ENCODE measurements around the gene GAMT.

The GAMT gene

DNA sequence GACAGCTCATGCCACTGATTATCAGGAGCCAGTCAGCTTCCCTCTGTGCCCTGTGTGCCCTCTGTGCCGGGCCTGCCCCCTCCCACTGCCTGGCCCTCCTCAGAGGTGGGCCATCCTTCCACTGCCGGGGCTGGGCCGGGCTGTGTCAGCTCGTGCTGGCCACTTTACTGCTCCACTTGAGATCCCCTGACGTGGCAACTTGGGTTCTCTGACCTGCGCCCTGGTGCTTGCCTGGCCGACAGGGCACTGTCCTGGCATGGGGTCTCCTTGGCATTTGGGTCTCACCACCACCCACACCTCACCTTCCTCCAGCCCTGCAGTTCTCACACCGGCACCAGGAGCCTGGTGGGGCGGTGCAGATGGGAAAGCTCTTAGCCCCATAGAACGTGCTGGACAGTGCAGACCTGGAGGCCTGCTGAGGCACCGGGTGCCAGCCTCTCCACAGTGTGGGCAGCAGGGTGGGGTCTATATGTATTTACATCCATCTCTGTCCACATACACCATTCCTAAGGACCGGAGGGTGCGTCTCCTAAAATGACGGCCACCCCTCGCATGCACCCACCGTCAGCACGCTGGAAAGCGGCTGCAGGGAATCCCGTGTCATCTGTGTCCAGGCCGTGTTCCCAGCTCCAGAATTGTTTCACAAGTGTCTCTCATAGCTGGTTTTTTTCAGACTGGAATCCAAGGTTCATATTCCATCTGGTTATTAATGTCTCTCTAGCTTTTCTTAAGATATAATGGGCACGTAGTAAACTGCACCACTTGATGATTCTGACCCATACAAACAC, 17.8 kb upstream of the GAMT start:
- no peak for DNase-seq (ENCODE audit: low read depth in 3 of 3)

DNA sequence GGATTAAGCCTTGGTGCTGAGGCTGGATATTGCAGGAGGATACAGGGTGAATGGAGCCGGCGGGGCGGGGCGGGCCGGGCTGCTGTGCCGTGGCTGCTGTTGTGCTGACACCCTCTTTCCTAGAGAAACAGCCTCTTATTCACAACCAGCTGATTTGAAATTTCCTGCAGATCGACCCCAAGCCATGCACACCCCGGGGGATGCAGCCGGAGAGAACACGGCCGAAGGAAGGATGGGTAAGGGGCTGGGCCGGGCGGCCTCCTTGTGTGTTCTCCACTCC, 17.1 kb upstream of the GAMT start:
- no peak for DNase-seq (ENCODE audit: low read depth in 3 of 3)

DNA sequence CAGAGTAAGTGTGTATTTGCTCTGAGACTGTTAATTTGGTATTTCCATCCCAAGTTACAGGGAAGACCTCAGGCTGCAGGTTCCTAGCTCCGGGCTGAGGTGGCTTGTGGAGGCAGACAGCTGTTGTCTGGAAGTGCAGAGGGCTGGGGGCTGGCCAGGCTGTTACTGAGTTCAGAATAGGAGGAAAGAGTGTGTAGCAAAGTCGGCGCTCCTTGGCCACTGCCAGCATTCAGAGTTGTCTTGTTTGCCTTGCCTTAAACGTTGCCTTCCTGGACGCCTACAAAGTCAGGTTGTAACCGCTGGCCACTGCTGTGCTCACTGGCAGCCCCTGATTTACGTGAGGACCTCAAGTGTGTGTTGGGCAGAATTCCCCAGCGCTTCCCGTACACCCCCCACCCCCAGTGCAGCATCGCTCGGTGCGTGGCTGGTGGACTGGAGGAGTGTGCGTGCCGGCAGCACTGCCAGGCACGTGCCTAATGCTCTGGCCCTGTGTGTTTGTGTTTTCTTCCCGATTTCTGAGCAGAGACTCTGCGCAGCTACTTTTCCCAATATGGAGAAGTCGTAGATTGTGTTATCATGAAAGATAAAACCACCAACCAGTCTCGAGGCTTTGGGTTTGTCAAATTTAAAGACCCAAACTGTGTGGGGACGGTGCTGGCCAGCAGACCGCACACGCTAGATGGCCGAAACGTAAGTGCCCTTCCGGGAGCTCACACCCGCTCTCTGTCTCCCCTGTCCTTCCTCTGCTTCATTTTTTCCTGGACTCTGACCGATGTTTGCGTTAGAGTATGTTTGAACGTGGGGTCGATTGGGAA, 16.5 kb upstream of the GAMT start:
- no peak for DNase-seq (ENCODE audit: low read depth in 3 of 3)

DNA sequence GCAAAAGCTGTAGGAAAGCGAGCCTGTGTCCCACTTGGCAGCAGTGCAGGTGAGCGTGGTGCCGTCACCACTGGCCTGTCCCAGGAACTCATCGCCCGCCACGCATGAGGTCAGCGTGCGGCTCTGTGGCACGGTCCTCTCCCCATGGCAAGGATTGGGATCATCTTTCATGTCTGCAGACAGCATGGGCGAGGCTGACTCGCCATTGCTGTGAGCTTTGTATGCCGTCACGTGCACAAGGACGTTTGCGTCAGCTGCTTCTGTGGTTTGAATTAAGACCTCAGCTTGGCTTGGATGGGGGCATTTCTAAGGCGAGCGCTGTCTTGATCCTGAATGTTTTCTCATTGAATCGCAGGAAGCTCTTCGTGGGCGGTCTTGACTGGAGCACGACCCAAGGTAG, 15.8 kb upstream of the GAMT start:
- DNase-seq (ENCODE audit: low read depth in 3 of 3), result no peak

DNA sequence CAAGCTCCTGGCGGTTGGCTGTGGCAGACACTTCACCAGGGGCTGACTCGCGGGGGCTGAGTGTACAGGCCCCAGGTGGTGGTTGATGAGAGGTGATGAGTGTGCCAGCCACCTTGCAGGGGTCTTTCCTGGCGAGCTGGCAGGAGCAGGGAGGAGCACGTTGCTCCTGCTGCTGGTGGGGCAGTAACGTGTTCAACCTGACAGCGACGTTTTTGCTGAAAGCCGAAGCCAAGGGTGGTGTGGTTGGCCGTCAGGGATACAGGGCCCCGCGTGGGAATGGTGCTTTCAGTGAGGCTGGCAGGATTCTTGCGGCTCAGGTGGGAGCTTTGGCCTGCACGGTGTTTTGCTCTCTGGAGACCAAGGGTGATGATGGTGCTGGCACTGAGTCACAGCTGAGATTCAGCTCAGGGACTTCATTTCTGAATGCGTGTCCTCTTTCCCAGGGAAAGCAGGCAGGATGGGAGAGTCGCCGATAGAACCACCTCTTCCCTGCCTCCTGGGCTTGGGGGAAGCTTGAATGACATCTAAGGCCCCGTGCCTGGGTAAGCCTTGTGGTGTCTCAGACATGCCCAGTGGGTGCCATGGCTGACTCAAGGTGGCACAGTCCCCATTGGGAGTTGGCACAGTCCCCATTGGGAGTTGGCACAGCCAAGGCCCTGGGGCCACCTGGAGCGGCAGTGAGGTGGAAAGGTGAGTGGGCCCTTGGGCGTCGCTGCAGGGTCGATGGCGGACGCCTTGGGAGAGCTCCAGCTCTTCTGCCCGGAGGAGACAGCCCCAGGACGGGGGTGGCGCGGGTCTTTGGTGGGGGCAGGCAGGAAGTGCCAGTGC, 14.9 kb upstream of the GAMT start:
- DNase-seq (ENCODE audit: low read depth in 3 of 3), result no peak

- no peak for DNase-seq (ENCODE audit: low read depth in 3 of 3)
Measured at GRCh38 chr19:1412995-1413800, 11.9 kb upstream of the GAMT start.

- DNase-seq (ENCODE audit: low read depth in 3 of 3), result no peak
Measured at GRCh38 chr19:1412323-1412923, 11.1 kb upstream of the GAMT start.

DNA sequence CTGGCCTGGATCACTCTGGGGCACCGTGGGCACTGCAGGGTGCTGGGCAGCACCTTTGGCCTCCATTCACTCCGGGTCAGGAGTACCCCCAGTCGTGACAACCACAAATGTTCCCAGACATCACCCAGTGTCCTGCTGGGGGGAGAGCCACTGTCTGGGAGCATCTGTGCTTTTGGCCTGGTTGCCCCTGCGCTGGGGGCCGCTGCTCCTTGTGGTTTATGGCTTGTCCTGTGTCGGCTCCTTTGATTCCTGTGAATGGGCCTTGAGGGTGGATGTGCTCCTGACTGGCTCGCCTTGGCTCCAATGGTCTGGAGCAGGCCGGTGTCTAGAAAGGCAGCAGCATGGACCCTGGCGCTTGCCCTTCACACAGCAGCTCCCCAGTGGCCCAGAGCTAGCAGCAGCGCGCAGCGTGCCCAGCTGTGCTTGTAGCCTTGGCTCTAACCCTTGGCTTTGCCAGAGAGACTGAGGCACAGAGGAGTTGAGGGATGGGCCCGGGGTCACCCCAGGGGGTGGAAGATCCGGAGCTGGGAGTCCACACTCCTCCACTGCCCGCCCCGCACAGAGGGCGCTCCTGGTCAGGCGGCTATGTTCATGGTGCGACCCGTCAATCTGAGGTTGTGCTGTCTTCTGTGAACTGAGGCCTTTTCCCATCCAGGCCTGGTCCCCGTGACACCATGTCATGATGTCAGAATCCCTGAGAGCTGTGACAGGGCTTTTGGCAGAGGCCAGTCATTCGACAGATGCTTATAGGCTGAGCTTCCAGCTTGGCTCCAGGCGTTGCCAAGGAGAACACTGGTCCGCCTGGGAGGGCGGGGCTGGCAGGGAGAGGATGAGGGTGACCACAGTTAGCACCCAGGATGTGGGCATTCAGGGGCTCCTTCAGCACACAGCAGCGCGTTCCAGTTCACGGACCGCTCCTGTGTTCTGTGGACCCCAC, 10.2 kb upstream of the GAMT start:
- no peak for DNase-seq (ENCODE audit: low read depth in 3 of 3)

GRCh38 chr19:1410789-1411188, 9.4 kb upstream of the GAMT start:
- DNase-seq (ENCODE audit: low read depth in 3 of 3), result no peak

DNA sequence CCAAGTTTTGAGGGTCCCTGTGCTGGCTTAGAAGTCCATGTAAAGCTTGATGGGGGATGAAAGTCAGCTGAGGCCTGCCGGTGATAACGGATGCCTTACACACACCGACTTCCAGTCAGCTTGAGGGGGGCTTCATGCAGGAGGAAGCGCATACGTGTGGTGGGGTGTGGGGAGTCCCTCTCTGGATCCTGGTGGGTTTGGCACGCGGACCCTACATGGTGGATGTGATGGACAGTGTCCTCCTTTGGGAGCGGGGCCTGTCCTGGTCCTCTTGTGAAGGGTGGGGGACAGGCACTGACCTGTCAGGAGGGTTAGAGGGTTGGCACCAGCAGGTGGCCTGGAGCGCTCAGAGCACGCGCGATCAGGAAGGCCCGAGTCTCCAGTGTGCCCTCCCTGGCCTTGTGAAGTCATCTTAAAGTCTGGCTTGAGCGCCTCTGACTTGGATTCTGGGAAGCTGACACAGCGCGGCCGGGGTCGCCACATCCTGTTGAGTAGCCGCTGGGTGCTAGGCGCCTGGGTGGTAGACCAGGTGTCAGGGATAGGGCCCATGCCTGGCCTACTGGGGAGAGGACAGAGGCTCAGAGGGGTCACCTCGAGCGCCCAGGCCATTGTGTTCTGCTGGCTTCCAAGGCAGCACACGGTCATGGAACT, 8.9 kb upstream of the GAMT start:
- DNase-seq (ENCODE audit: low read depth in 3 of 3), result no peak

DNA sequence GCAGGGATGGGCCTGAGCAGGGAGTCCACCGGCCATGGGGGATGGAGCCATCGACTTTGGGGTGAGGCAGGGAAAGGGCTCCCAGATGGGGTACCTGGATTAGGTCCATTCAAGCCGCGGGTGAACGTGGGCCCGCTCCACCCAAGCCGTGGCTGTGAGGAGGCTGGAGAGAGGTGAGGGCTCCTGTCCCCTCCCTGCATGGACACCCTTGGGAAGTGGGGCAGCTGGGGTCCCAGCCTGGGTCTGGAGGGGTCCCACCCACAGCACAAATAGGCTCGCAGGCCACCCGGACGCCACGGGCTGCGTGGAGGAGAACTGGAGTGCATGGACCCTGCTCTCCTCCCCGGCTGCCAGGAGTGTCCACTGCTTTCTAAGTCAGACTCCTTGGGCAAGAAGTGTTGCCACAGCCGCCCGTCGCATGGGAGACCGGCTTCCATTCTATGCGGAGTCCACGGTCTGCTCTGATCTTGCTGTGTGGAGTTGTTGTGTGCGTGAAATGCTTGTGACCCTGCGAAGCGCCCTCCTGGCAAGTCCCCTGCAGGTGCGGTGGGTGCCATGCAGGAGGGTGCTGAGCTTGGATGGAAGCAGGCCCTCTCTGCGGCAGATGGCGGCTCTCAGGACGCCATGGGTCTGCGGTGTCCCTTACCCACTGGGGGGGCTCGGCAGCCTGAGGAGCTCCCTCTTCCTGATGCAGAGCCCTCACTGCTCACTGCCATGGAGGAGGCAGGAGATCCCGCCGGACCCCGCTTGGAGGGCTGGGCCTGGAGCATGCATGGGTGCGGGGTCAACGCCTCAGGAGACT, 8.1 kb upstream of the GAMT start:
- DNase-seq (ENCODE audit: low read depth in 3 of 3), result no peak

- peak; percentile 13 to 53 (median 40) for DNase-seq (ENCODE audit: low read depth in 3 of 3)
Measured at GRCh38 chr19:1408300-1409203, 7.2 kb upstream of the GAMT start.

DNA sequence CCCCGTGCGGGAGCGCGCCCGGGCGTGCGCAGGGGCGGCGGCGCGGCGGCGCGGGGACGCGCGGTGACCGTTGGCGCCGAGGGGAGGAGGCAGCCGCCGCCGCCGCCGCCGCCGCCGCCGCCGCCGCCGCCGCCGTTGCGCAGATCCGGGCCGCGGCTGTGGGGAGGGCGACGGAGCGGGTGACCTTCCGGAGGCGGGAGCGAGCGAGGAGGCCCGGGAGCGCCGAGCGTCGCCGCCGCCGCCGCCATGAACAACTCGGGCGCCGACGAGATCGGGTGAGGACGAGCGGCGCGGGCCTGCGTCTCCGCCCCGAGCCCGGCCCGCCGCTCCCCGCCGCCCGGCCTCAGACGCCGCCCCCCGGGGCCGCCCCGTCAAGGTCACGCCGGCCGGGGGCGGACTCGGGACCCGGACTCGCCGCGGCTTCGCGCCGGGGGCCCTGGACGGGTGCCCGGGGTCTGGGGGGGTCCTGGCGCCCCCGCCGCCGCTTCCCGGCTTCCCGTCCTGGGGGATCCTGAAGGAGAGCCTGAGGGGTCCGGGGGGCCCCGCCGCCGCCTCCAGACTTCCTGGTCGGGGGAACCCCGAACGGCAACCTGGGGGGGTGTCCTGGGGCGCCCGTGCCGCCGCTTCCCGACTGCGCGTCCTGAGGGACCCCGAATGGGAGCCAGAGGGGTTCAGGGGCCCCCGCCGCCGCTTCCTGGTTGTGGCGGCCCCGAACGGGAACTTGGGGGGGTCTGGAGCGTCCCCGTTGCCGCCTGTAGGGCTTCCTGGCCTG, 6.4 kb upstream of the GAMT start, which contains the start of gene DAZAP1:
TSS of gene DAZAP1 (plus strand) at position 59 of the 772 bp plus-strand sequence. CDS start at position 247, 188 bp downstream.
- peak in 1 of 3 experiments; percentile 12 for DNase-seq (ENCODE audit: low read depth in 3 of 3)

- peak; percentile 98 to 99 (median 99) for DNase-seq (ENCODE audit: low read depth in 3 of 3)
Measured at GRCh38 chr19:1406774-1407527, 5.6 kb upstream of the GAMT start.

GRCh38 chr19:1402411-1403070, 1.2 kb upstream of the GAMT start:
- DNase-seq (ENCODE audit: low read depth in 3 of 3), result no peak

GRCh38 chr19:1401889-1402217, 511 bp upstream of the GAMT start:
- DNase-seq (ENCODE audit: low read depth in 3 of 3), result no peak

All from stimulated activated CD4-positive, alpha-beta T cell treated with anti-CD3 and anti-CD28 coated beads, TNF-alpha, amount 100 ng/mL, for 24 hours (primary cell).